GM23338 (cell line): ENCODE data around the gene PRUNE2. TPM values are rescaled to one million over a fixed set of nuclear protein-coding genes. Genes with fewer than 3 reads are reported as not detected.

Experiments
- ATAC-seq: fragments of 200-7000 bp; cut with Tn5 transposase; 3 replicates; pipeline ENCODE4 v1.9.1; 2020
- DNase-seq: peaks from one replicate; pipeline ENCODE4 v3.0.0-alpha.2; 2015; ENCODE audit warnings: low spot score
- H2AFZ ChIP-seq: fragments of 200-600 bp; sonication (generic); 2 replicates; pipeline ENCODE4 v1.8.0; 2016; ENCODE audit warnings: antibody characterized with exemption, mild to moderate bottlenecking, moderate library complexity
- H3F3A ChIP-seq: fragments of 200-600 bp; sonication (generic); replicated peaks from 2 replicates; pipeline ENCODE4 v1.8.0; 2017; ENCODE audit warnings: antibody characterized with exemption, mixed run types, low read depth
- H3K27ac ChIP-seq: fragments of 200-600 bp; sonication (generic); 2 replicates; pipeline ENCODE4 v1.6.1; 2016; ENCODE audit warnings: low read depth
- H3K27me3 ChIP-seq: fragments of 200-600 bp; sonication (generic); 2 replicates; pipeline ENCODE4 v1.8.0; 2016; ENCODE audit warnings: mild to moderate bottlenecking, mixed run types, moderate library complexity; ENCODE audit not compliant: insufficient read depth
- H3K36me3 ChIP-seq: fragments of 200-600 bp; sonication (generic); 2 replicates; pipeline ENCODE4 v1.8.0; 2016; ENCODE audit warnings: mild to moderate bottlenecking; ENCODE audit not compliant: insufficient read depth
- H3K4me1 ChIP-seq: fragments of 200-600 bp; sonication (generic); 2 replicates; pipeline ENCODE4 v1.8.0; 2016; ENCODE audit warnings: mild to moderate bottlenecking, moderate library complexity; ENCODE audit not compliant: insufficient read depth
- H3K4me2 ChIP-seq: fragments of 200-600 bp; sonication (generic); 2 replicates; pipeline ENCODE4 v1.7.1; 2017; ENCODE audit warnings: mixed run types
- H3K4me3 ChIP-seq: fragments of 200-600 bp; sonication (generic); 2 replicates; pipeline ENCODE4 v1.6.1; 2016; ENCODE audit warnings: mixed run types
- H3K79me2 ChIP-seq: fragments of 200-600 bp; sonication (generic); replicated peaks from 2 replicates; pipeline ENCODE4 v1.8.0; 2017; ENCODE audit warnings: mild to moderate bottlenecking; ENCODE audit not compliant: insufficient read depth
- H3K9me2 ChIP-seq: fragments of 200-600 bp; sonication (generic); 2 replicates; pipeline ENCODE4 v1.8.0; 2017; ENCODE audit not compliant: insufficient read depth
- H4K20me1 ChIP-seq: fragments of 200-600 bp; sonication (generic); replicated peaks from 2 replicates; pipeline ENCODE4 v1.8.0; 2017; ENCODE audit warnings: mild to moderate bottlenecking; ENCODE audit not compliant: insufficient read depth
- H3K27ac Mint-ChIP-seq: 2 replicates; pipeline ENCODE4 v1.8.0; 2020; ENCODE audit warnings: inconsistent platforms, mild to moderate bottlenecking, moderate library complexity, mixed read lengths
- H3K27me3 Mint-ChIP-seq: 3 replicates; pipeline ENCODE4 v1.8.0; 2022; ENCODE audit warnings: low read depth, mild to moderate bottlenecking, moderate library complexity, mixed read lengths, inconsistent platforms; ENCODE audit not compliant: insufficient read depth, poor library complexity
- H3K36me3 Mint-ChIP-seq: 3 replicates; pipeline ENCODE4 v1.8.0; 2021; ENCODE audit warnings: low read depth, mild to moderate bottlenecking, inconsistent platforms, moderate library complexity, mixed read lengths
- H3K4me1 Mint-ChIP-seq: 3 replicates; pipeline ENCODE4 v1.8.0; 2020; ENCODE audit warnings: mild to moderate bottlenecking, inconsistent platforms, mixed read lengths
- H3K4me3 Mint-ChIP-seq: 3 replicates; pipeline ENCODE4 v1.8.0; 2021; ENCODE audit warnings: moderate library complexity, mild to moderate bottlenecking, inconsistent platforms, mixed read lengths
- H3K9me3 Mint-ChIP-seq: 3 replicates; pipeline ENCODE4 v1.8.0; 2020; ENCODE audit warnings: moderate library complexity, mild to moderate bottlenecking, inconsistent platforms, mixed read lengths
- CREB1 ChIP-seq: fragments of 250-450 bp; sonication (Bioruptor Pico); IDR thresholded peaks from 2 replicates; pipeline ENCODE4 v1.5.0; 2020; ENCODE audit warnings: low read depth, mild to moderate bottlenecking, moderate library complexity
- CTCF ChIP-seq, 2 experiments: fragments of 200-600 bp in 1 of 2; sonication (generic) in 1 of 2; conservative IDR thresholded peaks; 2 replicates each; pipeline versions ENCODE4 v1.5.1 to v1.6.1; 2016 to 2017; ENCODE audit warnings: antibody characterized with exemption in 2 of 2, low read depth in 2 of 2, mild to moderate bottlenecking in 2 of 2, moderate library complexity in 1 of 2
- EZH2 ChIP-seq: fragments of 200-600 bp; sonication (generic); IDR thresholded peaks from one replicate; pipeline ENCODE4 v1.8.0; 2017; ENCODE audit warnings: antibody characterized with exemption, mild to moderate bottlenecking, low read depth; ENCODE audit not compliant: unreplicated experiment
- EZH2phosphoT487 ChIP-seq: fragments of 200-600 bp; sonication (generic); IDR thresholded peaks from one replicate; pipeline ENCODE4 v1.8.1; 2018; ENCODE audit warnings: antibody characterized with exemption; ENCODE audit not compliant: unreplicated experiment
- JUNB ChIP-seq: IDR thresholded peaks from one replicate; pipeline ENCODE4 v1.6.1; 2016; ENCODE audit warnings: antibody characterized with exemption; ENCODE audit not compliant: unreplicated experiment
- NANOG ChIP-seq: IDR thresholded peaks from 2 replicates; pipeline ENCODE4 v1.6.1; 2016; ENCODE audit warnings: antibody characterized with exemption, borderline replicate concordance
- POLR2AphosphoS5 ChIP-seq: IDR thresholded peaks from 2 replicates; pipeline ENCODE4 v1.6.1; 2016; ENCODE audit warnings: antibody characterized with exemption, low read depth
- STAT1 ChIP-seq: IDR thresholded peaks from one replicate; pipeline ENCODE4 v1.6.1; 2016; ENCODE audit warnings: antibody characterized with exemption; ENCODE audit not compliant: unreplicated experiment
- polyA plus RNA-seq: library from polyadenylated mRNA; unstranded; fragments of >200 nt; fragmentation: Nextera tagmentation; extraction: Ambion mirVana; gene quantifications from 2 replicates; pipeline ENCODE4 v1.2.1, GENCODE V29; 2016
- total RNA-seq: library from RNA; depleted of rRNA; stranded (reverse); fragments of >200 nt; shearing (Covaris generic); gene quantifications from 2 replicates; pipeline ENCODE4 v1.2.3, GENCODE V29; 2014
- TF ChIP-seq, protein P1 (sequence below): IDR thresholded peaks from 2 replicates; pipeline ENCODE4 v1.6.1; 2016; ENCODE audit warnings: antibody characterized with exemption
- TF ChIP-seq, protein P2 (sequence below): fragments of 250-450 bp; sonication (Bioruptor Pico); IDR thresholded peaks from 2 replicates; pipeline ENCODE4 v1.5.0; 2020; ENCODE audit warnings: mild to moderate bottlenecking, moderate library complexity

PRUNE2 gene
- total and polyA plus RNA-seq, 2 experiments from 2014 or later: 10.6 to 26.5 TPM

GRCh38 chr9:76906647-76906975, 697 bp upstream of the PRUNE2 start (continued):
- TF ChIP-seq CTCF (conservative IDR thresholded peaks at IDR 0.05; ENCODE audit: low read depth in 2 of 2) (no peak), NANOG (no peak), STAT1 (no peak)

DNA sequence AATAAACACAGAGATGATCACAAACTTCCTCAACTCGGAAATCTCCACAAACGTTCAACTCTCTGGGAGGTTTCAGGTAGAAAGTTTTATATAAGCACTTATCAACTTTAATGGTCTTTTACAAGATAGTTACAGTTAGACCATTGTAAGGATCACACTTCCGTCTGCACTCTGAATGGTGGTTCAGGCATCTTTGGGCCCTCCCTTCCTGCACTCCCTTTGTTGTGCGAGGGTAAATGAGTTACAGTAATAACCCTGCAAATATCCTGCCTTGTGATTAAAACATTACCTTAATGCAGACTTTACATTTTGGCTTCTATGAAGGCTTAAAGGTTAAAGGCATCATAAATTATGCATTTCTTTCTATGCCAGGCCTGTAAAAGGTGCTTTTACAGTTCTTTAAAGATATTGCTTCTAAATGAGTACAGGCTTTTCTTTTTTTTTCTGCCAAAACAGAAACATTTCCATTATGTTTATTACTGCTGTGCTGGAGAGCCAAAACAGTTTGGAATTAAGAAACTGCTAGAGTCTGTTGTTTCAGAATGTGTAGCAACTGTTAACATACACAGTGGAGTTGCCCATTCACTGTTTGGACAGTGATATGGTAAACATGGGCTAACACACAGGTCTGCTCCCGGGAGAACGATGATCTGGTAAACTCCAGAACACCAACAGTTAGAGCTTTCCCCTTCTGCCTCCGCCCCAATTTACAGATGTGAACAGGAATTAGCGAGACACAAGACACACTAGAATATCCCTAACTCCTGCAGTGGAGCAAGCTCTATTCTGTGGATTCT, 1.1 kb downstream of the PRUNE2 start:
- Mint-ChIP-seq H3K4me1 (peaks cover 23% of the 10 kb centered on the region), H3K27me3 (peaks cover 23% of the 10 kb centered on the region), H3K36me3 (no peaks in the 10 kb centered on the region), H3K27ac (no peak overlapping the region), H3K9me3 (no peaks in the 10 kb centered on the region), H3K4me3 (peak overlapping the region; percentile 89)
- DNase-seq (no peak), ATAC-seq (no peak)
- H3K4me3 ChIP-seq: peak overlapping the region; percentile 97
- H3K36me3 ChIP-seq: no peaks in the 10 kb centered on the region
- peaks cover 8% of the 10 kb centered on the region; the same call in 1 of the 2 replicates for H3K9me2 ChIP-seq
- peaks cover 31% of the 10 kb centered on the region for H3K27me3 ChIP-seq
- H2AFZ ChIP-seq: peak overlapping the region; percentile 100
- H3K79me2 ChIP-seq: peaks cover 18% of the 10 kb centered on the region
- H4K20me1 ChIP-seq: no peaks in the 10 kb centered on the region
- peak overlapping the region; percentile 95 for H3K4me2 ChIP-seq
- H3K27ac ChIP-seq: no peak overlapping the region
- peaks cover 3% of the 10 kb centered on the region; the same call in 1 of the 2 replicates for H3F3A ChIP-seq
- peaks cover 38% of the 10 kb centered on the region for H3K4me1 ChIP-seq
- TF ChIP-seq POLR2AphosphoS5 (no peak), EZH2phosphoT487 (no peak), JUNB (no peak), CREB1 (CRISPR knock-in tag) (no peak), CTCF (conservative IDR thresholded peaks at IDR 0.05; ENCODE audit: low read depth in 2 of 2) (no peak), STAT1 (no peak), NANOG (no peak), EZH2 (no peak)
- TF ChIP-seq, protein P1, sequence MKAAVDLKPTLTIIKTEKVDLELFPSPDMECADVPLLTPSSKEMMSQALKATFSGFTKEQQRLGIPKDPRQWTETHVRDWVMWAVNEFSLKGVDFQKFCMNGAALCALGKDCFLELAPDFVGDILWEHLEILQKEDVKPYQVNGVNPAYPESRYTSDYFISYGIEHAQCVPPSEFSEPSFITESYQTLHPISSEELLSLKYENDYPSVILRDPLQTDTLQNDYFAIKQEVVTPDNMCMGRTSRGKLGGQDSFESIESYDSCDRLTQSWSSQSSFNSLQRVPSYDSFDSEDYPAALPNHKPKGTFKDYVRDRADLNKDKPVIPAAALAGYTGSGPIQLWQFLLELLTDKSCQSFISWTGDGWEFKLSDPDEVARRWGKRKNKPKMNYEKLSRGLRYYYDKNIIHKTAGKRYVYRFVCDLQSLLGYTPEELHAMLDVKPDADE: no peak
- TF ChIP-seq, protein P2, sequence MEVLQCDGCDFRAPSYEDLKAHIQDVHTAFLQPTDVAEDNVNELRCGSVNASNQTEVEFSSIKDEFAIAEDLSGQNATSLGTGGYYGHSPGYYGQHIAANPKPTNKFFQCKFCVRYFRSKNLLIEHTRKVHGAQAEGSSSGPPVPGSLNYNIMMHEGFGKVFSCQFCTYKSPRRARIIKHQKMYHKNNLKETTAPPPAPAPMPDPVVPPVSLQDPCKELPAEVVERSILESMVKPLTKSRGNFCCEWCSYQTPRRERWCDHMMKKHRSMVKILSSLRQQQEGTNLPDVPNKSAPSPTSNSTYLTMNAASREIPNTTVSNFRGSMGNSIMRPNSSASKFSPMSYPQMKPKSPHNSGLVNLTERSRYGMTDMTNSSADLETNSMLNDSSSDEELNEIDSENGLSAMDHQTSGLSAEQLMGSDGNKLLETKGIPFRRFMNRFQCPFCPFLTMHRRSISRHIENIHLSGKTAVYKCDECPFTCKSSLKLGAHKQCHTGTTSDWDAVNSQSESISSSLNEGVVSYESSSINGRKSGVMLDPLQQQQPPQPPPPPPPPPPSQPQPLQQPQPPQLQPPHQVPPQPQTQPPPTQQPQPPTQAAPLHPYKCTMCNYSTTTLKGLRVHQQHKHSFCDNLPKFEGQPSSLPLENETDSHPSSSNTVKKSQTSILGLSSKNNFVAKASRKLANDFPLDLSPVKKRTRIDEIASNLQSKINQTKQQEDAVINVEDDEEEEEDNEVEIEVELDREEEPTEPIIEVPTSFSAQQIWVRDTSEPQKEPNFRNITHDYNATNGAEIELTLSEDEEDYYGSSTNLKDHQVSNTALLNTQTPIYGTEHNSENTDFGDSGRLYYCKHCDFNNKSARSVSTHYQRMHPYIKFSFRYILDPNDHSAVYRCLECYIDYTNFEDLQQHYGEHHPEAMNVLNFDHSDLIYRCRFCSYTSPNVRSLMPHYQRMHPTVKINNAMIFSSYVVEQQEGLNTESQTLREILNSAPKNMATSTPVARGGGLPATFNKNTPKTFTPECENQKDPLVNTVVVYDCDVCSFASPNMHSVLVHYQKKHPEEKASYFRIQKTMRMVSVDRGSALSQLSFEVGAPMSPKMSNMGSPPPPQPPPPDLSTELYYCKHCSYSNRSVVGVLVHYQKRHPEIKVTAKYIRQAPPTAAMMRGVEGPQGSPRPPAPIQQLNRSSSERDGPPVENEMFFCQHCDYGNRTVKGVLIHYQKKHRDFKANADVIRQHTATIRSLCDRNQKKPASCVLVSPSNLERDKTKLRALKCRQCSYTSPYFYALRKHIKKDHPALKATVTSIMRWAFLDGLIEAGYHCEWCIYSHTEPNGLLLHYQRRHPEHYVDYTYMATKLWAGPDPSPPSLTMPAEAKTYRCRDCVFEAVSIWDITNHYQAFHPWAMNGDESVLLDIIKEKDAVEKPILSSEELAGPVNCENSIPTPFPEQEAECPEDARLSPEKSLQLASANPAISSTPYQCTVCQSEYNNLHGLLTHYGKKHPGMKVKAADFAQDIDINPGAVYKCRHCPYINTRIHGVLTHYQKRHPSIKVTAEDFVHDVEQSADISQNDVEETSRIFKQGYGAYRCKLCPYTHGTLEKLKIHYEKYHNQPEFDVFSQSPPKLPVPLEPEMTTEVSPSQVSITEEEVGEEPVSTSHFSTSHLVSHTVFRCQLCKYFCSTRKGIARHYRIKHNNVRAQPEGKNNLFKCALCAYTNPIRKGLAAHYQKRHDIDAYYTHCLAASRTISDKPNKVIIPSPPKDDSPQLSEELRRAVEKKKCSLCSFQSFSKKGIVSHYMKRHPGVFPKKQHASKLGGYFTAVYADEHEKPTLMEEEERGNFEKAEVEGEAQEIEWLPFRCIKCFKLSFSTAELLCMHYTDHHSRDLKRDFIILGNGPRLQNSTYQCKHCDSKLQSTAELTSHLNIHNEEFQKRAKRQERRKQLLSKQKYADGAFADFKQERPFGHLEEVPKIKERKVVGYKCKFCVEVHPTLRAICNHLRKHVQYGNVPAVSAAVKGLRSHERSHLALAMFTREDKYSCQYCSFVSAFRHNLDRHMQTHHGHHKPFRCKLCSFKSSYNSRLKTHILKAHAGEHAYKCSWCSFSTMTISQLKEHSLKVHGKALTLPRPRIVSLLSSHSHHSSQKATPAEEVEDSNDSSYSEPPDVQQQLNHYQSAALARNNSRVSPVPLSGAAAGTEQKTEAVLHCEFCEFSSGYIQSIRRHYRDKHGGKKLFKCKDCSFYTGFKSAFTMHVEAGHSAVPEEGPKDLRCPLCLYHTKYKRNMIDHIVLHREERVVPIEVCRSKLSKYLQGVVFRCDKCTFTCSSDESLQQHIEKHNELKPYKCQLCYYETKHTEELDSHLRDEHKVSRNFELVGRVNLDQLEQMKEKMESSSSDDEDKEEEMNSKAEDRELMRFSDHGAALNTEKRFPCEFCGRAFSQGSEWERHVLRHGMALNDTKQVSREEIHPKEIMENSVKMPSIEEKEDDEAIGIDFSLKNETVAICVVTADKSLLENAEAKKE (CRISPR knock-in tag): no peak
